GM11168 (cell line): Measurements from ENCODE around the gene GEMIN5.

Experiments
- in situ Hi-C: fragments of 300-500 bp; cut with MboI; formaldehyde crosslinking; loops from one replicate; pipeline ENCODE4 v1.12.0; 2022; ENCODE audit warnings: low sequenced_read_pairs; ENCODE audit not compliant: unreplicated experiment

The GEMIN5 gene

GRCh38 chr5:154850255-154851062, 87.6 kb downstream of the GEMIN5 start, which contains the start of gene FAXDC2:
Gene FAXDC2 (minus strand): TSS chr5:154850603. CDS start chr5:154838178, 12,425 bp downstream.
- in situ Hi-C loops, result no loop called here

DNA sequence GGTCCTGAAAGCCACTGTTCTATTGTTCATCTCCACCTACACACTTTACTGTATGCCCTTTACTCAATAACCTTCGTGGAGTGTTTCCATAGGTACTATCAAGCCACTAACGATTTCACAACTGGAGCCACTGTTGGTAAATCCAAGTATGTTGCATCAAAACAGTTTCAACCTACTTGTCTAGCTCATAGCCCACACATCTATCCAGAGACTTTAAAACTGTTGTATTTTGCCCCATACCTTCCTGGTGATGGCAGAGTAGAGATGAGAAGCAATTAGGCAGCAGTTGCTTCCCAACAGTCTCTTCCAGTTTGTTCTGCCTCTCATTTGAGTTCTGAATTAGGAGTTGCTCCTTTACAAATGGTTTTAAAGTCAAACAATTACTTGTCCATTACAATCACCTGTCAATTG, 88.2 kb downstream of the GEMIN5 start:
- in situ Hi-C loops, result no loop called here

- in situ Hi-C loops, result no loop called here
Observed at GRCh38 chr5:154849264-154849785, 88.7 kb downstream of the GEMIN5 start.

DNA sequence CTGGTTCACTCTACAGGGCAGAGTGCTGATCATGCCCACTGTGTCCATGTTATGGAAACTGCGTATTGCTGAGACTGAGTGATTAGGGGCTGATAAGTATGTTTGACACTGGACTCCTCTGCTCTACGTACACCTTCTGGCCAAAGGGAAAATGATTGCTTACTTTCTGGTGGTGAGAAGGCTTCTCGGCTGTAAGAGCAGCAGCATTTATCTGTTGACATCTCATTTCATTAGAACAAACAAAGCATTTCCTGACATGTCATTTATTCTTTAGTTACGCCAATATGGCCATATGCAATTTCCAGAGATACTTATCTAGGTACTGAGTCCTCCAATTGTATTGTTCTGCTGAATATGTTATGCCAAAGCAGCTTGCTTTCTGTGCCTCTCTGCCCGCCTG, 93.2 kb downstream of the GEMIN5 start:
- in situ Hi-C loops, result no loop called here

DNA sequence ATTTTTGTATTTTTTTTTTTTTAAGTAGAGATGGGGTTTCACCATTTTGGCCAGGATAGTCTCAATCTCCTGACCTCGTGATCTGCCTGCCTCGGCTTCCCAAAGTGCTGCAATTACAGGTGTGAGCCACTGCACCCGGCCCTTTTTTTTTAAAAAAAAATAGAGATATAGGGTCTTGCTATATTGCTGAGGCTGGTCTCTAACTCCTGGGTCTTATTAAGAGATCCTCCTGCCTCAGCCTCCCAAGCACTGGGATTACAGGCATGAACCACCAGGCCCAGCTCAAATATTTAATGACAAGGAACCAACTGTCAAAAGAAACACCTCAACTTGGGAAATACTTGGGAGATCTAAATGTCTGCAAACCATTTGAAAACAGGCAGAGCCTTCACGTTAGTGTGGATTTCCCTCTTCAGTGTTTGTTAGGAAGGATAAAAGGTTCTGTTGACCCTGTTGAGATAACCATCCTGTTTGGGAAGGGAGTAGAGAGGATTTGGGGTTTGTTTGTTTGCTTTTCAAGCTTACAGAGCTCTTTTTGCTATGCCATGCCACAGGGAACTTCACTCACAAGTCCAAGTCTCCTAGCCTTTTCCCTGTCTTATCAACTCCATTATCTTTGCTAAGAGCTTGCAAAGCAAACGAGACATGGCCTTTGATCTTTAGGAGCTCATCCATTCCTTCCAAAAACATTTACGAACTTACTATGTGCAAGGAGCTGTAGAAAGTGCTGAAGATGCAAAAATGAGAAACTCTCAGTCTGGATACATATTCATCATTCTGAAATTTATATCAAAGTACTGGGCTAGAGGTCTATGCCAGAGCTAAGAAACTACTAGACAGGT, 95.1 kb downstream of the GEMIN5 start:
- in situ Hi-C loops, result no loop called here

GRCh38 chr5:154841273-154841661, 96.7 kb downstream of the GEMIN5 start:
- in situ Hi-C loops, result no loop called here

- in situ Hi-C loops, result no loop called here
Observed at GRCh38 chr5:154840435-154841272, 97.4 kb downstream of the GEMIN5 start.
